DMS153 treated with DMSO at 0.1 percent for 48 hours (cell line): ENCODE results near the gene IFNAR1.
"Not testable (repeated sequence)": the region's sequence is repeated elsewhere in the genome, so short reads cannot be mapped to it uniquely, and the experiment has no call there.

Source experiments
- DNase-seq: peaks from one replicate; lab custom pipeline; 2025; ENCODE audit not compliant: unreplicated experiment; lab: John Stamatoyannopoulos, UW

Gene IFNAR1

DNA sequence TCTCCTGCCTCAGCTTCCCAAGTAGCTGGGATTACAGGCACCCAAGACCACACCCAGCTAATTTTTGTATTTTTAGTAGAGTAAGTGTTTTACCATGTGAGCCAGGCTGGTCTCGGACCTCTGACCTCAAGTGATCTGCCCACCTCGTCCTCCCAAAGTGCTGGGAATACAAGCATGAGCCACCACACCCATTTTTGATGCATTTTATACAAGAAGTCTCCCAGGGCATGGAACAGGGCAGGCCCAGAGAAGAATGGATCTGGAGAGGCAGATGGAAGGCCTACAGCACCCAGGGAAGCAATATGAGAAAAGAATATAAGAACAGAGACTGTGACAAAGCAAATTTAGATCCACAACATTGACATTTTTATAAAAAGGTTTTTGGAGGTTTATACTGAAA, 18.8 kb upstream of the IFNAR1 start:
- DNase-seq: no peak

DNA sequence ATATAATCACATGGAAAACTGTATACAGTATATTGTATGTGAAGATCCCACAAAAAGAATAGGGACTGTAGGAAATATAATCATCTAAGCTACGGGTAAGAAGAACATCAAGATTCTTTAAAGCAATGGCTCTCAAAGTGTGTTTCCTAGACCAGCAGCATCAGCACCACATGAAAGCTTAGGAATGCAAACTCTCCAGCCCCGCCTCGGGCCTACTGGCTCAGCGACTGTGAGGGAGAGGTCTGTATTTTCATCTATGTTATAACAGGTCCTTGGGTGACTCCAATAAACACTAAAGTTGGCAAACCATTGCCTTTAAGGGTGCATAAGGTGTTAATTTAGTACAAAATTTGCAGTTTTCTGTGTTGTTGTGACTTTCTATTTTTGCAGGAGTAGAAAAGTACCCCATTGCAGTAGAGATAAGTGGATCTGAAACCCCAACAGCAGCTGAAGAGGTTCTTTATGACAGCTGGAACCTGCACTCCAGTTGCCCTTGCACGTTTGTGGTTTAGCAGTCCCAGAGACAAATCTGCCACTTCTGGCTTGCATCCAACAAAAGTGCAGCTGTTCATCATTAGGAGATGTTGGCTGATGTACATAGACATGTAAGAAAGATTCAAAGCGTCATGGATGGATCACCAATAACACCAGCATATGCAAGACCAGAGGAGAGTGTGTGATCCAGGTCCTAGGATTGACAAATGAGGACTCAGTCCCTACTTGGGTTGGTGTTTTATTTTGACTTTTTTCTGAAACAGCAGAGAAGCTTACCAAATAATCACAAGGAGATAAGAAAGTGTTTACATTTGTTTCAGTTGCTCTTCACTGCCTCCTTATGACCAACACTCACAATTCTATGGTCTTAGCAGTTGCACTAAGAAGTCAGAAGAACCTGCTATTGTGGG, 15.9 kb upstream of the IFNAR1 start:
- DNase-seq: peak; percentile 57

DNA sequence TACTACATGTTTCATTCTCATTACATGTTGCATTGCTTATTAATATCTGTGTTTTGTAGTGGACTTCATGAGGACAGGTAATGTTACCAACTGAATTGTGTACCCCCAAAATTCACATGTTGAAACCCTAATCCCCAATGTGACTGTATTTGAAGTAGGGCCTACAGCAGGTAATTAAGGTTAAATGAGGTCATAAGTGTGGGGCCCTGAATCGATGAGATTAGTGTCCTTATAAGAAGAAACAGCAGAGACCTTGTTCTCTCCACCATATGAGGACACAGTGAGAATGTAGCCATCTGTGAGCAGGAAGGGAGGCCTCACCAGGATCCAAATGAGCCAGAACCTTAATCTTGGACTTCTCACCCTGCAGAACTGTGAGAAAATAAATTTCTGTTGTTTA, 15.0 kb upstream of the IFNAR1 start:
- DNase-seq: no peak

- no peak for DNase-seq
Measured at GRCh38 chr21:33312121-33312520, 12.6 kb upstream of the IFNAR1 start.

- DNase-seq: no peak
Measured at GRCh38 chr21:33313183-33313582, 11.6 kb upstream of the IFNAR1 start.

- DNase-seq: no peak
Measured at GRCh38 chr21:33313611-33314010, 11.2 kb upstream of the IFNAR1 start.

DNA sequence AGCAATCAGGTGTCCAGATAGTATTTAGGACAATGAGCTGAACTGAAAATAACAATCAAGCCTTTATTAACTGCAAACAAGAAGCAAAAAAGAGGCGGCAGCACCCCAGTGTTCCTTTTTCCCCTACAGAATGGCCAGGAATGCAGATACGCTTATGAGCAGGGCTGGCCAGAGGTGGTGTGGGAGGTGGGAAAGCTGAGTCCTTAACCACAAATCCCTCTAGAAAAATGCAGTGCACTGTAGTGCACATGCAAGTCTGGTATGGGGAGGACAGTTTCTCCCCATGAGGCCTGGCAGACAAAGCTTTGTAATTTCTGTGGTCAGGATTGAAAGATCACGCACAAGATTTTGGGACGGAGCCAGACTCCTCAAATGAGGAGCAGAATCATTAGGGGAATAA, 10.7 kb upstream of the IFNAR1 start:
- no peak for DNase-seq

GRCh38 chr21:33315946-33316710, 8.6 kb upstream of the IFNAR1 start:
- DNase-seq: no peak

GRCh38 chr21:33317145-33317544, 7.6 kb upstream of the IFNAR1 start:
- no peak for DNase-seq

GRCh38 chr21:33317786-33318486, 6.8 kb upstream of the IFNAR1 start:
- DNase-seq: no peak

- not testable (repeated sequence) for DNase-seq
Measured at GRCh38 chr21:33321005-33321404, 3.8 kb upstream of the IFNAR1 start.

DNA sequence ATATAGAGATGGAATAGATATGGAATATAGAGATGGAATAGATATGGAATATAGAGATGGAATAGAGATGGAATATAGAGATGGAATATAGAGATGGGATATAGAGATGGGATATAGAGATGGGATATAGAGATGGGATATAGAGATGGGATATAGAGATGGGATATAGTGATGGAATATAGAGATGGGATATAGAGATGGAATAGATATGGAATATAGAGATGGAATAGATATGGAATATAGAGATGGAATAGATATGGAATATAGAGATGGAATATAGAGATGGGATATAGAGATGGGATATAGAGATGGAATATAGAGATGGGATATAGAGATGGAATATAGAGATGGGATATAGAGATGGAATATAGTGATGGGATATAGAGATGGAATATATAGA, 1.2 kb upstream of the IFNAR1 start:
- DNase-seq: not testable (repeated sequence)

GRCh38 chr21:33325222-33326067, 675 bp downstream of the IFNAR1 start:
- peak; percentile 26 for DNase-seq

- no peak for DNase-seq
Measured at GRCh38 chr21:33327326-33327725, 2.6 kb downstream of the IFNAR1 start.

DNA sequence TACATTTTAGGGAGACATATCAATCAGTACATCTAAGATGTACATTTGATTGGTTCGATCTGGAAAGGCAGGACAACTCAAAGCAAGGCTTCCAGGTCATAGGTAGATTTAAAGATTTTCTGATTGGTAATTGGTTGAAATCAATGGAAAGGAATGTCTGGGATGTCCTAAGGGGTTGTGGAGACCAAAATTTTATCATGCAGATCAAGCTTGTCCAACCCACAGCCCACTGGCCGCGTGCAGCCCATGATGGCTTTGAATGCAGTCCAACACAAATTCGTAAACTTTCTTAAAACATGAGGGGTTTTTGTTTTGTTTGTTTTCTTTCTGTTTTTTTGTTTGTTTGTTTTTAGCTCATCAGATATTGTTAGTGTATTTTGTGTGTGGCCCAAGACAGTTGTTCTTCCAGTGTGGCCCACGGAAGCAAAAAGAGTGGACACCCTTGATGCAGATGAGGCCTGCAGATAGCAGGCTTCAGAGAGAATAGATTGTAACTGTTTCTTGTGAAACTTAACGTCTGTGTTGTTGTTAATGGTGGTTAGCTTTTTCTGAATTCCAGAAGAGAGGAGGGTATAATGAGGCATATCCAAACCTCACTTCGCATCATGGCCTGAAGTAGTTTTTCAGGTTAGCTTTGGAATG, 3.1 kb downstream of the IFNAR1 start:
- DNase-seq: no peak

DNA sequence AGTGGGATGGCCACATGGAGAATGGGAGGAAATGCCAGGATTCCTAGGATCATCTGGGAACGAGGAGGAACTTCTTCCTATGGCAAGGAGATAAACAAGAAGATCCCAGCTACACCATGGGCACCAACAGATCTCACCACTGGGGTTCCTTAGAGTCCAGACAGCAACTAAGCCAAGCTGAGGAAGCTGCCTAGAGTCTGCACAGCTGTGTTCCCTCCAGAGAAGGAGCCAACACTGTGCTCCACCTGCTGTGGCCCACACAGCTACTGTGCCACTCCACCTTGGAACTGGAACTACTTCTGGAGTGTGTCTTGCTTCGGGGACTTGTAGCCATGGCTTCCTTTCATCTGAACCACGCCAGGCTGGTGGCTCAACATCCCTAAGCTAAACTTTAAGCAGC, 6.0 kb downstream of the IFNAR1 start:
- no peak for DNase-seq

DNA sequence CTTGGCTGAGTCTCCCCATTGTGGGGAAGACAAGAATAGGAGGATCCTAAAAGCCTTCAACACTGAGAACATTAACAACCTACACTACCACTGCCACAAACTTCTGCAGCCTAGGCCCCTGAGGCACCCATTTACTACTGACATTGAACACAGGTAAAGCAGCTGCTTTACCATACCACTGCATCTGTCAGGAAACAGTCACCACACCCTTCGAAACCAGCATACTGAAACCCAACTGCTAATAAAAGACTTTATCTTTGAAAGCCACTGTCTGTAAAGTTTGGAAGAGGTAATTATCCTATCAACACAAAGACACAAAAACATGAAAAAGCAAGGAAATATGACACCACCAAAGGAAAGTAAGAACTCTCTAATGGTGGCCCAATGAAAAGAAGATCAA, 7.4 kb downstream of the IFNAR1 start:
- no peak for DNase-seq

DNA sequence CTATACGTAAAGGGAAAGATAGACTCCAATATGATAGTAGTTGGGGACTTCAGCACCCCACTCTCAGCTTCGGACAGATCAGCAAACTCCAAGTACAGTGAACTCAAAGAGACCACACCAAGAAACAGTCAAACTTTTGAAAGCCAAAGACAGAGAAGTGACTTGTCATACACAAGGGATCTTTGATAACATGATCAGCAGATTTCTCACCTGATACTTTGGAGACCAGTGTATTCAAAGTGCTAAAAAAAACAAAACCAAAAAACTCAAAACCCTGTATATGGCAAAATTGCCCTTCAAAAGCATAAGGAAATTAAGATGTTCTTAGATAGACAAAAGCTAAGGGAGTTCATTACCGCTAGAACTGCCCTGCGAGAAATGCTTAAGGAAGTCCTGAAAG, 9.4 kb downstream of the IFNAR1 start:
- DNase-seq: no peak

DNA sequence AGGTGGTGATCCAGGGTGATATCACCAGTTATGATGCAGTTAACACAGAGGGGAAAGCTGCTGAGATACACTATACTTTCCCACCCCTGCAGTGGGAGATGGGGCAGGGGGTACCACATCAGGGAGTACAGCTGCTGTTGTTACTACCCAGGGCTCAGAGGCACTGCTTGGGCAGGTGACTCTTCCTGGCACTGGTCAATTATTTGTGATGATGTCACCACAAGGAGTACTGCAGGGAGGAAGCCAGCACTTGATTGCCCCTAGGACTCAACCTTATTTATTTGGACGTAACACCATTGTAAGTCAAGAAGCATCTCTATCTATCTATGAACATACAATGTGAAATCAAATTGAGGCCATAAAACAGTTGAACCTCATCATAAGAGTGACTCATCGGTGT, 10.1 kb downstream of the IFNAR1 start:
- DNase-seq: no peak

DNA sequence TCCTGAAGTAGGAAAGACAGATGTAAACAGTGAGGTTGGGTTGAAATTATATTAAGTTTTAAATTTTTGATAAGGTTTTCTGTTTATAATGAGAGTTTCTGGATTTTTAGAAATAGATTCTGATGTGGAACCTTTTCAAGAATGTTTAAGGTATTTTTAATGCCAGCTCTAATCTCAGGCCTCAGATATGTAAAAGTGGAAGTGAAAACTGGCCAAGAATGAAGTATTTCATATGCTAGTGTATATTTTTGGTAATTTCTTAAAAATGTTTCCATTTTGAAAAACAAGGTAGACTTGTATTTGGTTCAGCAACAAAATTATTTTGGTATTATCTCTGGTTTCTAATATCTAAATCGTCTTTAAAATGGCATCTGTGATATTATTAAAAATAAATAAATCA, 14.4 kb downstream of the IFNAR1 start:
- DNase-seq: no peak
